ENCODE measurements around the gene MINK1.
"Not testable (repeated sequence)": the region's sequence is repeated elsewhere in the genome, so short reads cannot be mapped to it uniquely, and the experiment has no call there.

The MINK1 gene

DNA sequence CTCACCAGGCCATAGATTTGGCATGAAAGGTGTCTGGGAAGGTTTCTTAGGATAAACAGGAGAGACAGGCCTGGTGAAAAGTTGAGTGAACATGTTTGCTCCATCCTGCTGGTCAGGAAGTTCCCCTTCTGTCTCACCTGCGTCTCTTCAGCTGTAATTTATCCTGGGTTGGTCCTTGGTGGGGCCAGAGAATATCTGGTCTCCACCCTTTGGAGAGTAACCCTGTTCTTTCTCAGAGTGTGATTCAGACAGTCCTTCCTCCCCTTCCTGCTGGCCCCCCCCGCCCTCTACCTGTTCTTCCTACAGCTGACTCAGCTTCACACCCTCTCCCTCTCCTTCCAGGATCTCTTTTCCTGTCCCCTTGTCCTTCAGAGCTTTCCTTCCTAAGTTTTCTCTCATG is 17.1 kb downstream of the MINK1 start:
- no peak for DNase-seq

DNA sequence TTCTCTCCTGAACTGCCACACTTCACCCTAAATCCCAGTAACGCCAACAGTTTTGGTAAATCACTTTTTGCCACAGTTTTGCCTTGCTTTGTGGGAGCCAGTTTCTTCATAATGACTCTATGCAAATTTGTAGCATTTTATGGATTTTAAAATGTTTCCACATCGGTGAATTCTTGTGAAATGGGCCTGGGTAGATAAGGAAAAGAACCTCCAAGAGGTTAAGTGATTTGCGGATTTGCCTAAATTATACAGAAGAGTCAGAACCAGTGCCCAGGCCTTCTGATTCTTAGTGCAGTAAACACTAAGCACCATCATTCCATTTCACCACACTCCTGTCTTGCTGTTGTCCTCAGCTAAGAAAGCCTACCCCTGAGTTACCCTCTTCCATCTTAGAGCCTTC is 17.9 kb downstream of the MINK1 start:
- DNase-seq: no peak

GRCh38 chr17:4852567-4853207 is 19.5 kb downstream of the MINK1 start:
- no peak for DNase-seq

DNA sequence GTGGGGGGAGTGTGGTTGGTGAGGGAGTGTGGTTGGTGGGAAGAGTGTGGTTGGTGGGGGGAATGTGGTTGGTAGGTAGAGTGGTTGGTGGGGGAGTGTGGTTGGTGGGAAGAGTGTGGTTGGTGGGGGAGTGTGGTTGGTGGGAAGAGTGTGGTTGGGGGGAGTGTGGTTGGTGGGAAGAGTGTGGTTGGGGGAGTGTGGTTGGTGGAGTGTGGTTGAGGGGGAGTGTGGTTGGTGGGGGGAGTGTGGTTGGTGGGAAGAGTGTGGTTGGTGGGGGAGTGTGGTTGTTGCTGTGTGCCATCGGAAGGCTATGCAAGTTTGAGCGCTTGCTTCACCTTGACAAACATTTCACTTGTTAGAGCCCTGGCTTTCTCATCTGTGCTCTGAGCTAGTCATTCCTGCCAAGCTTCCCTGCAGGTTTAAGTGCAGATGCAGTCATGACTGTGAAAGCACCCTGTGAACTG is 20.1 kb downstream of the MINK1 start:
- no peak for DNase-seq

DNA sequence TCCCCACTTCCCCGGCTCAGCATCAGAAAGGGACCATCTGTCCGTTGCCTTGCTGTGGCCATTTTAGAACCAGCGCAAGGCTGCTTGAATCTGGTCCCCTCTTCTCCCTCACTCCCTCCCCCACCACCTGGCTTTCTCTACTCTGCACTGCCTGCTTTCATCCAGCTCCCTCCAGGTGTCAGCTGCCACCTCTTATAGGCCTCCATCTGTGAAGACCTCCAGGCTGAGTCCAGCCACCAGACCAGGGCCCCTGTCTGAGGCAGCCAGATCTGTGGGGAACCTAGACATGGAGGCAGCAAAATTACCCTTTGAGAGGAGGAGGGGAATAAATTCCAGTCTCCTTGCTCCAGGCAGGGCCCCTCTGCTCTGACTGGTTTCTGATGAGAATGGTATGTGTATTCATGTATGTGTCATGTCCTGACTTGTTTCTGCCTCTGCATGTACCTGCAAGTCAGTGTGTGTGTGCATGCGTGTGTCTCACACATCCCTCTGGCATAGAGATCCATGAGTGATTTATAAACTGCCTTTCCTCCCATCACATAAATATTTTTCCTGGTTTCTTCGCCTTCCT is 21.1 kb downstream of the MINK1 start:
- DNase-seq: no peak

- no peak for DNase-seq
Observed at GRCh38 chr17:4856271-4856936, 23.3 kb downstream of the MINK1 start.

DNA sequence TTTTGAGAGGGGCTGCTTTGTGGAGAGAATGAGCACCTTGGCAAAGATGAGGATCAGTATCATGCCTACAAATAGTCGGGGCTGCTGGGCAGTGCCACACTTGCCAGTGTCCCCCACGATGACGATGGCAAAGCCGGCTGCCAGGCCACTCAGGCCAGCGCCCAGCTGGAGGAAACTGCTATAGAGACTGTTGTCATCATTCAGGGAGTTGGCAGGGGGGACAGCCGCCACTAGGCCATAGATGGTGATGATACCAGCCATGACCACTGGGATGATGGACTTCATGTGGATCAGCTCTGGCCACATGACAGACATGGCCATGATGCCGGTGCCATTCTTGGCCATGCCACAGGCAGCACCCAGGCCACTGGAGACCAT is 23.8 kb downstream of the MINK1 start:
- no peak for DNase-seq

GRCh38 chr17:4857347-4857746 is 24.2 kb downstream of the MINK1 start:
- not testable (repeated sequence) for DNase-seq

DNA sequence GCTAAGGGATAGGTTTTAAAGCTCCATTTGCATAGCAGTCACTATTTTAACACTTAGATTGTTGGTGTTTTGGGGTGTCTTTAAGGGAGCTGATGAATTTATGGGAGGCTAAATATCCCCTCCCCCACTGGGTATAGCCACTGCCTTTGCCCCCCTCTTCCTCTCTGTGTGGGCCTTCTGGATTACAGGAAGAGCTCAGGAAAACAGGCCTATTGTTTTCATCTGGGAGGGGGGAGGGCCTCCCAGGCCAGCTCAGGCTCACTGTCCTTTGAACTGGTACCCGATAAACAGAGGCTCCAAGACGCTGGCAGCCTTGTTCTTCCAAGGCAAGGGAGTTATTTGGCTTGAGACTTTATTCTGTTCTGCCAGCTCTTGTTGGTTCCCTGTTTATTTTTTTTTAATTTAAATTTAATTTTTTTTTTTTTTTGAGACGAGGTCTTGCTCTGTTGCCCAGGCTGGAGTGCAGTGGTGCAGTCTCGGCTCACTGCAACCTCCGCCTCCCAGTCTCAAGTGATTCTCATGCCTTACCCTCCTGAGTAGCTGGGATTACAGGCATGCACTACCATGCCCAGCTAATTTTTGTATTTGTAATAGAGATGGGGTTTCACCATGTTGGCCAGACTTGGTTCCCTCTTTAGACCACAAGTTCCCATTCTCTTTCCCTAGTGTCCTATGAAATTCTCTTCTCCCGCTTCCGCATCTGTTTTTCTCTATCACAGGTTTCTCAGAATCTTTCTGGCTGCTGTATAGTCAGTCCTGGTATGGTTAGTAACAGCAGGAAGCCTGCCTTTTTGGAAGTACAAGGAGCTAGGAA is 25.1 kb downstream of the MINK1 start:
- no peak for DNase-seq

GRCh38 chr17:4858882-4859260 is 25.7 kb downstream of the MINK1 start:
- no peak for DNase-seq

DNA sequence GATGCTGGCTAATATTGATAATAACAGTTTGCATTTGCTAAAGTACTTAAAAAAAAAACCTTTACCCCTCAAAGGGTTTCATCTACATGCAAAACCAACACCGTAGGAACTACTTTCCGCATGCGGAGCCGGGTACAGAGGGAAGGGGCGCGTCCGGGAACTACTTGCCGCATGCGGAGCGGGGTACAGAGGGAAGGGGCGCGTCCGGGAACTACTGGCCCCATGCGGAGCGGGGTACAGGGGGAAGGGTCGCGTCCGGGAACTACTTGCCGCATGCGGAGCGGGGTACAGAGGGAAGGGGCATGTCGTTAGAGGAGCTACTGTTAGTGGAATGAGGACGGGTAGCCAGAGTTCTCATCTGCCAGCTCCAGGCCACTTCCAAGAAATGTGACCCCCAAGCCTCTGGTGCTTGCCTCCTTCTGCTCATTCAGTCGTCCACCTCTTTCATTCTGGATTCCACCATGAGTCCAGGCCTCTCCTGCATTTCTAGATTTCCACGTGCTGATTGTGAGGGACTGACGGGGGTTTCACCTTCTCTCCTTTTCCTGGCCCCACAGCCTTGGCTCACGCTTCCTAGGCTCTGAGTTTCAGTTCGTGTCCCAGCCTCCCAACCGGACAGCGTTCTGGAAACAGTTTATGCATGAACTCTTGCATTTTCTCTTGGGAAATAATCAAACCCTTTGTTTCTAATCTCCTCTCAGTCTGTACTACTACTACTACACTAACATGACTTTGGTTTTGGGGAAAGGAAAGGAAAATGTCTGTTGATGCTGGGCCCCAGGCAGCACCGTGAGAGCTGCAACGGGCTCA is 26.9 kb downstream of the MINK1 start:
- no peak for DNase-seq

GRCh38 chr17:4860651-4861050 is 27.5 kb downstream of the MINK1 start:
- DNase-seq: no peak

DNA sequence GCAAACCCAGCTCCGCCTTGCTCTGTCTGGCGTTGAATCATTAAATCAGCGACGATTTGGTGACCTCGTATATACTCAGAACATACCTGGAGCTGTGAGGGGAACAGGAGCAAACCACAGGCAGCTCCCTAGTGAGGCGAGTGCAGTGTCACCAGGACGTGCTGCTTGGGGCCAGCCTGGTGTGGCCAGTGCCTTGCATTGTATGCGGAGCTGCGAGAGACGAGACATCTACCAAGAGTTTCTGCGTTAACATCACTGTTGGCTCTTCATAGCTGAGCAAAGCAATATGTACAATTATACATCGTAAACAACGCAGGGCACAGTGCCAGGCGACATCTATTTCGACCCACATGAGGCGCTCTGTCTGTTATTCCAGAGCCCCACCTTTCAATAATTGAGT is 27.9 kb downstream of the MINK1 start:
- no peak for DNase-seq

- no peak for DNase-seq
Observed at GRCh38 chr17:4862720-4863119, 29.6 kb downstream of the MINK1 start.

GRCh38 chr17:4863321-4863720 is 30.2 kb downstream of the MINK1 start:
- DNase-seq: no peak

- DNase-seq: not testable (repeated sequence)
Observed at GRCh38 chr17:4867535-4867934, 34.4 kb downstream of the MINK1 start.

DNA sequence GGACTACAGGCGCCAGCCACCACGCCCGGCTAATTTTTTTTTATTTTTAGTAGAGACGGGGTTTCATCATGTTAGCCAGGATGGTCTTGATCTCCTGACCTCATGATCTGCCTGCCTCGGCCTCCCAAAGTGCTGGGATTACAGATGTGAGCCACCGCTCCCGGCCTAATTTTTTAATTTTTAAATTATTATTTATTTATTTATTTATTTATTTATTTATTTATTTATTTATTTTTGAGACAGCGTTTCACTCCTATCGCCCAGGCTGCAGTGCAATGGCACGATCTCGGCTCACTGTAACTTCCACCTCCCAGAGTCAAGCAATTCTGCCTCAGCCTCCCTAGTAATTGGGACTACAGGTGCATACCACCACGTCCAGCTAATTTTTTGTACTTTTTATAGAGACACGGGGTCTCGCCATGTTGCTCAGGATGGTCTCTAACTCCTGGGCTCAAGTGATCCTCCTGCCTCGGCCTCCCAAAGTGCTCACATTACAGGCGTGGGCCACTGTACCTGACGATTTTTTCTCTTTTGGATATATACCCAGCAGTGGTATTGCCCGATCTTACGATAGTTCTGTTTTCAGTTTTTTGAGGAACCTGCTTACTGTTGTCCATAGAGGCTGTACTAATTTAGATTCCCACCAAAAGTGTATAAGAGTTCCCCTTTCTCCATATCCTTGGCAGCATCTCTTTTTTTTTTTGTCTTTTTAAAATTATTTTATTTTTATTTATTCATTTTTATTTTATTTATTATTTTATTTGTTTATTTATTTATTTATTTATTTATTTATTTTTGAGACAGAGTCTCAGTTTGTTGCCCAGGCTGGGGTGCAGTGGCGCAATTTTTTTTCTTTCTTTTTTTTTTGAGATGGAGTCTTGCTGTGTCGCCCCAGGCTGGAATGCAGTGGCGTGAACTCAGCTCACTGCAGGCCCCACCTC is 36.2 kb downstream of the MINK1 start:
- DNase-seq: not testable (repeated sequence)

DNA sequence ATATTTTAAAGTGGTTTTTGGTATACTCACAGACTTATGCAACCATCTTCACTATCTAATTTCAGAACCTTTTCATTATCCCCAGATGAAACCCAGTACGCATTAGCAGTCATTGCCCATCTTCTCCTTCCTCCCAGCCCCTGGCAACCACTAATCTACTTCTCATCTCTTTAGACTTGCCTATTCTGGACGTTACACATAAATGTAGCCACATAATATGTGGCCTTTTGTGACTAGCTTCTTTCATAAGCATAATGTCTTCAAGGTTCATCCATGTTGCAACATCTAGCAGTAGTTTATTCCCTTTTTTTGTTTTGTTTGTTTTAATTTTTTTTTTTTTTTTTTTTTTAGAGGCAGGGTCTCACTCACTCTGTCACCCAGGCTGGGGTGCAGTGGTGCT is 37.7 kb downstream of the MINK1 start:
- DNase-seq: no peak

GRCh38 chr17:4872786-4873185 is 39.6 kb downstream of the MINK1 start:
- DNase-seq: no peak

GRCh38 chr17:4877089-4877488 is 43.9 kb downstream of the MINK1 start:
- no peak for DNase-seq

GRCh38 chr17:4879601-4880000 is 46.5 kb downstream of the MINK1 start:
- DNase-seq: no peak

DNA sequence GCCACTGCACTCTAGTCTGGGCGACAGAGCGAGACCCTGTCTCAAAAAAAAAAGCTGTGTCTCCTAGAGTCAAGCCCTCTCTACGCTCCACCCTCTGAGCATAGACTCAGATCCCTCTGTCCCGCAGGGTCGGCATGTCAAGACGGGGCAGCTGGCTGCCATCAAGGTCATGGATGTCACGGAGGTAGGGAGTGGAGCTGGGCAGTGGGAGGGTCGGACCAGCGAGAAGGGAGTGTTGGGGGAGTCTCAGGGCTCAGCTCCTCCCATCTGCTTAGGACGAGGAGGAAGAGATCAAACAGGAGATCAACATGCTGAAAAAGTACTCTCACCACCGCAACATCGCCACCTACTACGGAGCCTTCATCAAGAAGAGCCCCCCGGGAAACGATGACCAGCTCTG is 47.7 kb downstream of the MINK1 start:
- no peak for DNase-seq

Measured in stimulated activated CD4-positive, alpha-beta T cell treated with anti-CD3 and anti-CD28 coated beads, Interleukin-4, amount 100 ng/mL, for 4 hours (primary cell).